Measurements from ENCODE around the gene RNF17. TPM values are rescaled to one million over a fixed set of nuclear protein-coding genes. Genes with fewer than 3 reads are reported as not detected.

The RNF17 gene
- polyA plus RNA-seq, 1 of the 3 experiments (the other 2 are of a cell fraction) = not detected

DNA sequence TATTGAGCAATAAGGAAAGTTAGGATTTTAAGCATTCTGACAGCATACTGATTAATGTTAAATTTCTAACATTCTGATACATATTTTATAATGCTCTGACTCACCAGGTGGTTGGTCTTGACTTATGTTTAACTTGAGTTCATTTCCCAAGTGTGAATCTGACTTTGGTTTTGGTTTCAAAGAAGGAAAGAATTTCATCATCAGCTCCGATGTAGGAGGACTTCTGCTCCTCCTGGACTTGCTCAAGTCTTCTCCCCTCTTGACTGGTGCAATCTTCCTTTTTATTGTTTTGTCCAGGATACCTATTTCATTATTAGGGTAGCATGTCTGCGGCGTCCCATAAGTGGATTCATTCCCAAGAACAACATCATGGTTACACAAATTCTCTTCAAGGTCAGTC lies 141.3 kb downstream of the RNF17 start:
- no peaks in the 10 kb centered on the region for H3K9me2 ChIP-seq
- no peak overlapping the region for H3K9ac ChIP-seq
- ChIA-PET CTCF (no interaction called here), POLR2A (no interaction called here)
- no peak overlapping the region for H3K4me3 ChIP-seq (ENCODE audit: low read depth in 2 of 2, low read length in 1 of 2)
- peaks cover 33 to 41% of the 10 kb centered on the region in 2 experiments for H3K36me3 ChIP-seq (replicated peaks in 1 of 2; ENCODE audit: control insufficient read depth in 1 of 2, insufficient read depth in 2 of 2, low read length in 1 of 2)
- H3K27me3 ChIP-seq (ENCODE audit: insufficient read depth) = no peaks in the 10 kb centered on the region
- H3K4me1 ChIP-seq (ENCODE audit: control insufficient read depth in 1 of 2, insufficient read depth in 2 of 2, low read depth in 1 of 2, low read length in 1 of 2) = no peaks in the 10 kb centered on the region
- DNase-seq = no peak
- no peak overlapping the region for H3K27ac ChIP-seq (ENCODE audit: low read depth in 2 of 2, low read length in 1 of 2)
- peaks cover 10% of the 10 kb centered on the region; the same call in 1 of the 2 replicates for H3K79me2 ChIP-seq (ENCODE audit: insufficient read depth)
- H3F3A ChIP-seq (replicated peaks; ENCODE audit: insufficient read depth) = no peaks in the 10 kb centered on the region
- H3K4me2 ChIP-seq = no peak overlapping the region
- TF ChIP-seq, protein P1, sequence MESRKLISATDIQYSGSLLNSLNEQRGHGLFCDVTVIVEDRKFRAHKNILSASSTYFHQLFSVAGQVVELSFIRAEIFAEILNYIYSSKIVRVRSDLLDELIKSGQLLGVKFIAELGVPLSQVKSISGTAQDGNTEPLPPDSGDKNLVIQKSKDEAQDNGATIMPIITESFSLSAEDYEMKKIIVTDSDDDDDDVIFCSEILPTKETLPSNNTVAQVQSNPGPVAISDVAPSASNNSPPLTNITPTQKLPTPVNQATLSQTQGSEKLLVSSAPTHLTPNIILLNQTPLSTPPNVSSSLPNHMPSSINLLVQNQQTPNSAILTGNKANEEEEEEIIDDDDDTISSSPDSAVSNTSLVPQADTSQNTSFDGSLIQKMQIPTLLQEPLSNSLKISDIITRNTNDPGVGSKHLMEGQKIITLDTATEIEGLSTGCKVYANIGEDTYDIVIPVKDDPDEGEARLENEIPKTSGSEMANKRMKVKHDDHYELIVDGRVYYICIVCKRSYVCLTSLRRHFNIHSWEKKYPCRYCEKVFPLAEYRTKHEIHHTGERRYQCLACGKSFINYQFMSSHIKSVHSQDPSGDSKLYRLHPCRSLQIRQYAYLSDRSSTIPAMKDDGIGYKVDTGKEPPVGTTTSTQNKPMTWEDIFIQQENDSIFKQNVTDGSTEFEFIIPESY (IDR thresholded peaks at IDR 0.05; ENCODE audit: borderline replicate concordance, low read depth) = no peak
- no peak for TF ChIP-seq RAD21 (IDR thresholded peaks at IDR 0.05; ENCODE audit: low read length)
- no peak for TF ChIP-seq TAF1 (IDR thresholded peaks at IDR 0.05; ENCODE audit: borderline replicate concordance, low read depth, low read length)
- TF ChIP-seq, protein P2, sequence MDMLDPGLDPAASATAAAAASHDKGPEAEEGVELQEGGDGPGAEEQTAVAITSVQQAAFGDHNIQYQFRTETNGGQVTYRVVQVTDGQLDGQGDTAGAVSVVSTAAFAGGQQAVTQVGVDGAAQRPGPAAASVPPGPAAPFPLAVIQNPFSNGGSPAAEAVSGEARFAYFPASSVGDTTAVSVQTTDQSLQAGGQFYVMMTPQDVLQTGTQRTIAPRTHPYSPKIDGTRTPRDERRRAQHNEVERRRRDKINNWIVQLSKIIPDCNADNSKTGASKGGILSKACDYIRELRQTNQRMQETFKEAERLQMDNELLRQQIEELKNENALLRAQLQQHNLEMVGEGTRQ (IDR thresholded peaks at IDR 0.05; ENCODE audit: borderline replicate concordance, low read depth, low read length) = no peak
- no peak for TF ChIP-seq FOXJ3 (CRISPR knock-in tag; IDR thresholded peaks at IDR 0.05)
- TF ChIP-seq JUND (IDR thresholded peaks at IDR 0.05) = no peak
- no peak for TF ChIP-seq TEAD4 (IDR thresholded peaks at IDR 0.05; ENCODE audit: borderline replicate concordance, insufficient read depth)
- TF ChIP-seq, protein P3, sequence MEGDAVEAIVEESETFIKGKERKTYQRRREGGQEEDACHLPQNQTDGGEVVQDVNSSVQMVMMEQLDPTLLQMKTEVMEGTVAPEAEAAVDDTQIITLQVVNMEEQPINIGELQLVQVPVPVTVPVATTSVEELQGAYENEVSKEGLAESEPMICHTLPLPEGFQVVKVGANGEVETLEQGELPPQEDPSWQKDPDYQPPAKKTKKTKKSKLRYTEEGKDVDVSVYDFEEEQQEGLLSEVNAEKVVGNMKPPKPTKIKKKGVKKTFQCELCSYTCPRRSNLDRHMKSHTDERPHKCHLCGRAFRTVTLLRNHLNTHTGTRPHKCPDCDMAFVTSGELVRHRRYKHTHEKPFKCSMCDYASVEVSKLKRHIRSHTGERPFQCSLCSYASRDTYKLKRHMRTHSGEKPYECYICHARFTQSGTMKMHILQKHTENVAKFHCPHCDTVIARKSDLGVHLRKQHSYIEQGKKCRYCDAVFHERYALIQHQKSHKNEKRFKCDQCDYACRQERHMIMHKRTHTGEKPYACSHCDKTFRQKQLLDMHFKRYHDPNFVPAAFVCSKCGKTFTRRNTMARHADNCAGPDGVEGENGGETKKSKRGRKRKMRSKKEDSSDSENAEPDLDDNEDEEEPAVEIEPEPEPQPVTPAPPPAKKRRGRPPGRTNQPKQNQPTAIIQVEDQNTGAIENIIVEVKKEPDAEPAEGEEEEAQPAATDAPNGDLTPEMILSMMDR (IDR thresholded peaks at IDR 0.05) = no peak
- TF ChIP-seq, protein P4, sequence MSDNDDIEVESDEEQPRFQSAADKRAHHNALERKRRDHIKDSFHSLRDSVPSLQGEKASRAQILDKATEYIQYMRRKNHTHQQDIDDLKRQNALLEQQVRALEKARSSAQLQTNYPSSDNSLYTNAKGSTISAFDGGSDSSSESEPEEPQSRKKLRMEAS (IDR thresholded peaks at IDR 0.05; ENCODE audit: low read depth) = no peak
- no peak for TF ChIP-seq CHD2 (IDR thresholded peaks at IDR 0.05; ENCODE audit: low read length, partially characterized antibody)
- no peak for TF ChIP-seq NFIC (IDR thresholded peaks at IDR 0.05; ENCODE audit: borderline replicate concordance)
- TF ChIP-seq POLR2AphosphoS5 (IDR thresholded peaks at IDR 0.05; ENCODE audit: low read depth, low read length) = no peak
- TF ChIP-seq TCF12 (IDR thresholded peaks at IDR 0.05) = no peak
- TF ChIP-seq YY1 (IDR thresholded peaks at IDR 0.05; ENCODE audit: low read depth) = no peak
- H4K20me1 ChIP-seq (ENCODE audit: insufficient read depth) = no peaks in the 10 kb centered on the region
- 95% methylated on average over 3 of the region's 3 CpGs for WGBS (ENCODE audit: low lambda C conversion rate)
- no peak overlapping the region for H2AFZ ChIP-seq (ENCODE audit: low read depth)
- H3K9me3 ChIP-seq = no peaks in the 10 kb centered on the region

DNA sequence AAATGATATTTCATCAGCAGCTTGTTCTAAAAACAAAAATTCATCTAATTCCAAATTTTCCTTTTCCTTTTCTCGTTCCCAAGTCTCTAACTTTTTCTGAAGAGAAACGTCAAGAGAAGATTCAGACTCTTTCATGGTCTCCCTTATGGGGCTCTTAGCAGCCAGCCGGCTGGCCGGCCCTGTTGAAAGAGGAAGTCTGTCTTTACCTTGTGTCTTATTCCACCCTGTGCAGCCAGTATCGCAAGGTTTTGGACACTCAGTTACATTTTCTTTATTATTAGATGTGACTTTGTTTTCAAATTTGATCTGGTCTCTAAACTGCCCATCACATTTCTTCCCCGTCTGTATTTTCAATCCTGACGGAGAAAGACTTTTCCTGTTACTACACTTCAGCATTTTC lies 142.3 kb downstream of the RNF17 start:
- Histone ChIP-seq H3K27ac (ENCODE audit: low read depth in 2 of 2, low read length in 1 of 2) (no peak overlapping the region), H3K4me3 (ENCODE audit: low read depth in 2 of 2, low read length in 1 of 2) (no peak overlapping the region), H2AFZ (ENCODE audit: low read depth) (no peak overlapping the region), H3K4me1 (ENCODE audit: control insufficient read depth in 1 of 2, insufficient read depth in 2 of 2, low read depth in 1 of 2, low read length in 1 of 2) (no peaks in the 10 kb centered on the region), H3K27me3 (ENCODE audit: insufficient read depth) (no peaks in the 10 kb centered on the region), H3K4me2 (no peak overlapping the region), H3K9me3 (no peaks in the 10 kb centered on the region), H3K79me2 (ENCODE audit: insufficient read depth) (peaks cover 10% of the 10 kb centered on the region; the same call in 1 of the 2 replicates), H3K9ac (no peak overlapping the region), H3F3A (replicated peaks; ENCODE audit: insufficient read depth) (no peaks in the 10 kb centered on the region), H3K36me3 (replicated peaks in 1 of 2; ENCODE audit: control insufficient read depth in 1 of 2, insufficient read depth in 2 of 2, low read length in 1 of 2) (peaks cover 33 to 39% of the 10 kb centered on the region in 2 experiments), H3K9me2 (no peaks in the 10 kb centered on the region), H4K20me1 (ENCODE audit: insufficient read depth) (no peaks in the 10 kb centered on the region)
- DNase-seq = no peak
- ChIA-PET CTCF (no interaction called here), POLR2A (no interaction called here)
- 93% methylated on average over 7 of the region's 7 CpGs for WGBS (ENCODE audit: low lambda C conversion rate)
- TF ChIP-seq RCOR1 (IDR thresholded peaks at IDR 0.05; ENCODE audit: low read length) (no peak), SIN3A (IDR thresholded peaks at IDR 0.05; ENCODE audit: borderline replicate concordance, low read depth, low read length) (no peak), FOXJ3 (CRISPR knock-in tag; IDR thresholded peaks at IDR 0.05) (no peak), FOXM1 (IDR thresholded peaks at IDR 0.05; ENCODE audit: low read depth) (no peak)

All from SK-N-SH (cell line).